HEK293T (cell line): Measurements from ENCODE around the gene CXCR2.

Experiments used
- BHLHE40 ChIP-seq: fragments of 450-650 bp; IDR thresholded peaks from 2 replicates; pipeline ENCODE4 v1.6.1; 2016; ENCODE audit warnings: mild to moderate bottlenecking, moderate library complexity, borderline replicate concordance
- ELF4 ChIP-seq: fragments of 450-650 bp; IDR thresholded peaks from 2 replicates; pipeline ENCODE4 v1.6.1; 2017; ENCODE audit warnings: antibody characterized with exemption
- FOXM1 ChIP-seq: fragments of 450-650 bp; IDR thresholded peaks from 2 replicates; pipeline ENCODE4 v1.6.1; 2017; ENCODE audit warnings: mild to moderate bottlenecking, borderline replicate concordance
- LEF1 ChIP-seq: fragments of 450-650 bp; IDR thresholded peaks from 2 replicates; pipeline ENCODE4 v1.6.1; 2017; ENCODE audit warnings: mild to moderate bottlenecking, borderline replicate concordance
- NFRKB ChIP-seq: fragments of 450-650 bp; IDR thresholded peaks from 2 replicates; pipeline ENCODE4 v1.6.1; 2016; ENCODE audit warnings: mild to moderate bottlenecking, moderate library complexity
- PKNOX1 ChIP-seq: fragments of 450-650 bp; IDR thresholded peaks from 2 replicates; pipeline ENCODE4 v1.6.1; 2016
- SUZ12 ChIP-seq: fragments of 450-650 bp; IDR thresholded peaks from 2 replicates; pipeline ENCODE4 v1.6.1; 2016; ENCODE audit warnings: mild to moderate bottlenecking
- TARDBP ChIP-seq: fragments of 450-650 bp; IDR thresholded peaks from 2 replicates; pipeline ENCODE4 v1.6.1; 2016

DNA sequence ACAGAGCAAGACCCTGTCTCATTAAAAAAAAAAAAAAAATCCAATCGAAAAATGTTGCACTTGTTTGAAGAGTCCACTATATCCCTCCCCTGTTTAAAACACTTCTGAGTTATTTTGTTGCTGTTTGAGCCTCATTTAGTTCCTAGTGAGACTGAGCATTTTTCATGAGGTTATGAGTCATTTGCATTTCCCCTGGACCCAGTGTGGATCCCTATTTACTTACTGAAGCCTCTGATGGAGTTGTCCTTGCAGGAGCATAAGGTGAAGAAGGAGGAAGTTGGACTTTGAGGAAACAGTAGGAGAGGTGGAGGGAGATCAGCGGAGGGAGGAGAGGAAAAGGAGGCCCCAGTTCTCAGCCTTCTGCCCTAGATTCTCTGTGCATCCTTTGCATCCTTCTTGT lies 35.8 kb downstream of the CXCR2 start:
- no peak for TF ChIP-seq ELF4
- no peak for TF ChIP-seq FOXM1
- TF ChIP-seq SUZ12: no peak
- TF ChIP-seq BHLHE40: no peak
- TF ChIP-seq LEF1: no peak
- TF ChIP-seq PKNOX1: no peak
- no peak for TF ChIP-seq TARDBP
- no peak for TF ChIP-seq NFRKB
